ENCODE measurements around the gene HAAO. TPM values are rescaled to one million over a fixed set of nuclear protein-coding genes. Genes with fewer than 3 reads are reported as not detected.
A peak's percentile ranks its signal among the peaks of the same experiment; 100 is the strongest.

HAAO gene
- total RNA-seq, 6 experiments from 2014 or later: 0.30 to 0.58 (median 0.47) TPM; not detected in 2

GRCh38 chr2:42829671-42830440, 37.5 kb upstream of the HAAO start:
- H3K27me3 Mint-ChIP-seq (ENCODE audit: insufficient read depth): peaks cover 2% of the 10 kb centered on the region; the same call in 1 of the 2 replicates
- peak overlapping the region; percentile 76 for H3K27ac Mint-ChIP-seq
- H3K4me3 Mint-ChIP-seq: no peak overlapping the region
- H3K4me1 Mint-ChIP-seq (ENCODE audit: low read depth): peaks cover 38% of the 10 kb centered on the region
- no peak for TF ChIP-seq CTCF (IDR thresholded peaks at IDR 0.05)
- no peak for DNase-seq
- no peaks in the 10 kb centered on the region for H3K36me3 Mint-ChIP-seq (ENCODE audit: low read depth)
- no peaks in the 10 kb centered on the region for H3K9me3 Mint-ChIP-seq

GRCh38 chr2:42828487-42829425, 36.4 kb upstream of the HAAO start:
- Mint-ChIP-seq H3K4me3 (no peak overlapping the region; the same call in 1 of the 2 replicates), H3K4me1 (ENCODE audit: low read depth) (peaks cover 44% of the 10 kb centered on the region), H3K27ac (no peak overlapping the region; the same call in 1 of the 2 replicates)

GRCh38 chr2:42827647-42828486, 35.5 kb upstream of the HAAO start:
- Mint-ChIP-seq H3K4me3 (peak overlapping the region; percentile 80), H3K27ac (peak overlapping the region; percentile 27; the same call in 1 of the 2 replicates), H3K9me3 (no peaks in the 10 kb centered on the region), H3K4me1 (ENCODE audit: low read depth) (peaks cover 44% of the 10 kb centered on the region), H3K36me3 (ENCODE audit: low read depth) (no peaks in the 10 kb centered on the region), H3K27me3 (ENCODE audit: insufficient read depth) (peaks cover 2% of the 10 kb centered on the region; the same call in 1 of the 2 replicates)
- peak; percentile 97 for TF ChIP-seq CTCF (IDR thresholded peaks at IDR 0.05)
- DNase-seq: peak; percentile 75

More at GRCh38 chr2:42828487-42829425, 36.4 kb upstream of the HAAO start:
- Mint-ChIP-seq H3K27me3 (ENCODE audit: insufficient read depth) (peaks cover 2% of the 10 kb centered on the region; the same call in 1 of the 2 replicates), H3K36me3 (ENCODE audit: low read depth) (no peaks in the 10 kb centered on the region), H3K9me3 (no peaks in the 10 kb centered on the region)
- peak; percentile 50 for DNase-seq
- TF ChIP-seq CTCF (IDR thresholded peaks at IDR 0.05): peak; percentile 97

GRCh38 chr2:42826231-42826630, 33.8 kb upstream of the HAAO start:
- Mint-ChIP-seq H3K4me1 (ENCODE audit: low read depth) (peaks cover 44% of the 10 kb centered on the region), H3K9me3 (no peaks in the 10 kb centered on the region), H3K27ac (no peak overlapping the region), H3K36me3 (ENCODE audit: low read depth) (no peaks in the 10 kb centered on the region), H3K27me3 (ENCODE audit: insufficient read depth) (peaks cover 2% of the 10 kb centered on the region; the same call in 1 of the 2 replicates), H3K4me3 (no peak overlapping the region)
- no peak for DNase-seq
- no peak for TF ChIP-seq CTCF (IDR thresholded peaks at IDR 0.05)

GRCh38 chr2:42824454-42824807, 32.0 kb upstream of the HAAO start:
- DNase-seq: no peak
- Mint-ChIP-seq H3K4me1 (ENCODE audit: low read depth) (peaks cover 28% of the 10 kb centered on the region), H3K36me3 (ENCODE audit: low read depth) (no peaks in the 10 kb centered on the region), H3K27me3 (ENCODE audit: insufficient read depth) (peaks cover 5% of the 10 kb centered on the region), H3K9me3 (no peaks in the 10 kb centered on the region), H3K27ac (no peak overlapping the region), H3K4me3 (no peak overlapping the region)
- no peak for TF ChIP-seq CTCF (IDR thresholded peaks at IDR 0.05)

All from HFFc6 (cell line).